ENCODE results near the gene TCF3.

The TCF3 gene

DNA sequence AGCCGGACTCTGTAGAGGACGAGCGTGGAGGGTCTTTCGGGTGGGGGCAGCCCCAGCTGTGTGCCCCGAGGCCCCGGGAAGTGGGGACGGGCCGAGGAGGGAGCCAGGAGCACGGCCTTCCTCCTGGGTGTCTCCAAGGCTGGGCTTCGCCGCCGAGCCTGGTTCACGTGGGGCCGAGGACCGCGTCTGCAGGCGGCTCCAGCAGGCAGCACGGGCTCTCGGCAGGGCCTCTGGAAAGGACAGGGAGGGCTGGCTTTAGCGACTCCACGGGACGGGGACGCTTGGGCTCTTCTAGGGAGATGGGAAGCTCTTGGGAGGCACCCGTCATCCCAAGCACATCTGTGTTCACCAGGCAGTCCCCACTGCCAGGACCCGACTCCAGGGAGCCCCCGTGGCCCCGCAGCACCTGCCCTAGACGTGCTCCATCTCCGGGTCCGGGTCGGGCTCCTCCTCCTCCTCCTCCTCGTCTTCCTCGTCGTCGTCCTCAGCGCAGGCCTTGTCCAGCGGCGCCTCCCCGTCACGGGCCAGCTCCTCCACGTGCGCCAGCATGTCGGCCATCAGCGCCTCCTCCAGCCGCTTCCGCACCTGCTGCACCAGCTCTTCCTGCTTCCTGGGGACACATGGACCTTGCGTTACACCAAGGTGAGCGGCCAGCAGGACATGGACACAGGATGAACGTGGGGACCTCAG is 74.3 kb downstream of the TCF3 start:
- no peaks in the 10 kb centered on the region for H3K4me1 ChIP-seq (ENCODE audit: control insufficient read depth, insufficient read depth, low read length)
- H3K27me3 ChIP-seq (ENCODE audit: control insufficient read depth in 1 of 2, insufficient read depth in 2 of 2, low read length in 2 of 2): no peaks in the 10 kb centered on the region
- H3K9me3 ChIP-seq (ENCODE audit: control insufficient read depth in 2 of 2, low read length in 2 of 2): no peaks in the 10 kb centered on the region
- peaks cover 12 to 34% of the 10 kb centered on the region in 2 donors for H3K36me3 ChIP-seq (ENCODE audit: control insufficient read depth in 2 of 2, insufficient read depth in 2 of 2, low read length in 2 of 2)
- H3K4me3 ChIP-seq (ENCODE audit: low read length in 2 of 2): no peak overlapping the region
- H3K9ac ChIP-seq (ENCODE audit: low read length in 2 of 2): no peak overlapping the region
- no peak overlapping the region for H3K27ac ChIP-seq (ENCODE audit: low read length)

DNA sequence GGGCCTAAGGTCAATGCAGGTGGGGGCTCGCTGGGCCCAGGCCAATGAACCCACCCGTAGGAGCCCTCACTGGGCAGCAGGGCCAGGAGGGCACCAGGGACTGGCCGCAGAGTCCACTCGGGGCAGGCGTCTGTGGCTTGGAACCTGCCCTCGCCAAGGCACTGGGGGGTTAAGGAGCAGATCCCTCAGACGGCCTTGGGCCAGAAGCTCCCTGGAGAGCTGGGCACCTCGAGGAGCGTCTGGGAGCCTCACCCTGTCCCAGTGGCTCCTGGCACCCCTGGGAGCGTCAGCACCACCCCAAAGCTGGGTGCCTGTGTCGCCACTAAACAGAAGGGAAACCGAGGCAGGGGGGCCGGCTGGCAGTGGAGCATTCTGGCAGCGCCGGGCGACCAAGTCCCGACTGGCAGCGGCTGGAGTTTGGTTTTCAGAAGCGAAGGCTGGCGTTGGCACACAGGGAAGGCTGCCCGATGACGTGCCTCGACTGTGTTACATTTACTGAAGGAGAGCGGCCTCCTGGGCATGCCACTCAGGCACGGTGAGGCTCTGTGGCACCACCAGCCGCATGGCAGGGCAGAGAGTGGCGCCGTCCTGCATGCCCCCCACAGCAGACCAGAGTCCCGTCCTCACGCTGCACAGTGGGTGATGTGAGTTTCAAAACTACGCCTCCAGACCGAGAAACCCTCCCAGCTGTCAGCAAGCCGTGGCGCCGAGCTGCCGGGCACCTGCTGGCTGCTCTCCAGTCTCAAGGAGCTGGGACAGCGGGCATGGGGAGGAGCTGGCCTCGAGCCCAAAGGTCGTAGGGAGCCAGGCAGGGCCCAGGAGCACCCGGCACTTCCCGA is 75.1 kb downstream of the TCF3 start:
- H3K4me1 ChIP-seq (ENCODE audit: control insufficient read depth, insufficient read depth, low read length): no peaks in the 10 kb centered on the region
- no peak overlapping the region for H3K9ac ChIP-seq (ENCODE audit: low read length in 2 of 2)
- H3K9me3 ChIP-seq (ENCODE audit: control insufficient read depth in 2 of 2, low read length in 2 of 2): no peaks in the 10 kb centered on the region
- H3K27ac ChIP-seq (ENCODE audit: low read length): no peak overlapping the region
- H3K4me3 ChIP-seq (ENCODE audit: low read length in 2 of 2): no peak overlapping the region
- H3K36me3 ChIP-seq (ENCODE audit: control insufficient read depth in 2 of 2, insufficient read depth in 2 of 2, low read length in 2 of 2): peaks cover 12 to 30% of the 10 kb centered on the region in 2 donors
- H3K27me3 ChIP-seq (ENCODE audit: control insufficient read depth in 1 of 2, insufficient read depth in 2 of 2, low read length in 2 of 2): no peaks in the 10 kb centered on the region

DNA sequence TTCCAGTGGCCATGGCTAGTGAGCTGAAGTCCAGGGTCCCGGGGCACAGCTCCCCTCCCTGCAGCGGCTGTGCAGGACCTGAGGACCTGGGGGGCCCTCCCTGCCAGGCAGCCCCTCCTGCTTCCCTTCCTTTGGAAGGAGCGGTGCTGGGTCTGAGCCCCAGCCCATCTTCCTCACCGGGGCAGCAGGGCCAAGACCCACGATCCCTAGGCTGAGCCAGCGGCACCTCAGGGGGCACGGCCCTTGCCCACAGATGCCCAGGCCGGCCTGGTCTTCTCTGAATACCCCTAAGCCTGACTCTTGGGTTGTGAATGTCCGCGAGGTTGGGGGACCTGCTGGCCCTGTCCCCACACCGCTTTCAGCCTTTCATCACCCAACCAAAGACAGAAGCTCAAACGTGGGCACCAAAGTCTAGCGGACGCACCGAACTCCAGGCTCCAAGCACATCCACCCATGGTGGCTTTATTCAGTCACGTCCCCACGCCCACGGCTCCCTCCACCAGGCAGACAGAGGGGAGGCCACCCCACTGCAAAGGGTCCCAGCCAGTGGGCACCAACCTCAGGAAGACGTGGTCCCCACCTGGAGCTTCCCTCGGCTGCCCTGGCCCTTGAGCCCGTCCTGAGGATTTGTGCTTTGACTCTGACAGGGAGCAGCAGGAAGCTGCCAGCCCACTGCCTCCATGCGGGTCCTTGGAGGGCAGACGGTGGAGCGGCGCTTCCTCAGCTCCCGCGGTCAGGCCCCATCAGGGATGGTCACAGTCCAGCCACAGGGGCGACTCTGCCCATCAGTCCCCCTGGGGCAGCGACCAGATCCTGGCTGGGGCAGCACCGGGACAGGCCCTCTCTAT is 75.9 kb downstream of the TCF3 start:
- Histone ChIP-seq H3K4me3 (ENCODE audit: low read length in 2 of 2) (no peak overlapping the region), H3K27me3 (ENCODE audit: control insufficient read depth in 1 of 2, insufficient read depth in 2 of 2, low read length in 2 of 2) (no peaks in the 10 kb centered on the region), H3K9me3 (ENCODE audit: control insufficient read depth in 2 of 2, low read length in 2 of 2) (no peaks in the 10 kb centered on the region), H3K36me3 (ENCODE audit: control insufficient read depth in 2 of 2, insufficient read depth in 2 of 2, low read length in 2 of 2) (peaks cover 11 to 27% of the 10 kb centered on the region in 2 donors), H3K4me1 (ENCODE audit: control insufficient read depth, insufficient read depth, low read length) (no peaks in the 10 kb centered on the region), H3K9ac (ENCODE audit: low read length in 2 of 2) (no peak overlapping the region), H3K27ac (ENCODE audit: low read length) (no peak overlapping the region)

DNA sequence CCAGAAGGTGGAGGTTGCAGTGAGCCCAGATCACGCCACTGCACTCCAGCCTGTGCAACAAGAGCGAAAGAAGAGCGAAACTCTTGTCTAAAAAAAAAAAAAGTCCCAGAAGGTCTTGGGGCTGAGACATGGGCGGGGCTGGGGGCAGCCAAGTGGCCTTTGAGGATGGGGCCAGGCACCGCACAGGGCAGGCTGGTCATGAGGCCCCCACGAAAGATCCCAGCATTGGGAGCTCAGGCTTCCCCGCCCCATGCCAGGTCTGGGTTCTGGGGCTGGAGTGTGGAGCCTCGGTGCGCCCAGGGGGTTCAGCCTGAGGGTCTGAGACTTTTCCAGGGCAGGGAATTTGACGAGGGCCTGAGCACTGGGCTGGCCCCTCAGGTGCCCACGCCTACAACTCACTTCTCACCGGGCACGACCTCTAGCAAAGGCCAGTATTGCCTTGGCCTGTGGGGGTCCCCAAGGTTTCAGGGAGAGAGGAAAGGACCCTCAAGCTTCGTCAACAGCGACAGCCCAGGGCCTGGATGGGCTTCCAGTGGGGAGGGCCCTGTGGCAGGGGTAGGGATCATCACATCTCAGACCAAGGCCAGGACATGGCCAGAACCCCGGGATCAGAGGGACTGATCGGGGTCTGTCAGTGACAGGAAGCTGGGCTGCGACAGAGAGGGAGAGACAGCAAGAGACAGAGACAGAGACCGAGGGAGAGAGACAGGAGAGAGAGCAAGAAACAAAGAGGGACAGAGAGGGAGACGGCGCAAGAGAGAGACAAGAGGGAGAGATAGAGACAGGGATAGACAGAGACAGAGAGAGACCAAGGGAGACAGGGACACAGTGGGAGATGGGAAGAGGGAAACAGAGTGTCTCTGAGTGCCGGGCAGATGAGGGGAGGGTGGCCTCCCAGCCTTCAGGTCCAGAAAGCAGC is 76.8 kb downstream of the TCF3 start:
- Histone ChIP-seq H3K9ac (ENCODE audit: low read length in 2 of 2) (no peak overlapping the region), H3K27ac (ENCODE audit: low read length) (no peak overlapping the region), H3K9me3 (ENCODE audit: control insufficient read depth in 2 of 2, low read length in 2 of 2) (no peaks in the 10 kb centered on the region), H3K4me3 (ENCODE audit: low read length in 2 of 2) (no peak overlapping the region), H3K4me1 (ENCODE audit: control insufficient read depth, insufficient read depth, low read length) (no peaks in the 10 kb centered on the region), H3K36me3 (ENCODE audit: control insufficient read depth in 2 of 2, insufficient read depth in 2 of 2, low read length in 2 of 2) (peaks cover 4 to 18% of the 10 kb centered on the region in 2 donors), H3K27me3 (ENCODE audit: control insufficient read depth in 1 of 2, insufficient read depth in 2 of 2, low read length in 2 of 2) (no peaks in the 10 kb centered on the region)

DNA sequence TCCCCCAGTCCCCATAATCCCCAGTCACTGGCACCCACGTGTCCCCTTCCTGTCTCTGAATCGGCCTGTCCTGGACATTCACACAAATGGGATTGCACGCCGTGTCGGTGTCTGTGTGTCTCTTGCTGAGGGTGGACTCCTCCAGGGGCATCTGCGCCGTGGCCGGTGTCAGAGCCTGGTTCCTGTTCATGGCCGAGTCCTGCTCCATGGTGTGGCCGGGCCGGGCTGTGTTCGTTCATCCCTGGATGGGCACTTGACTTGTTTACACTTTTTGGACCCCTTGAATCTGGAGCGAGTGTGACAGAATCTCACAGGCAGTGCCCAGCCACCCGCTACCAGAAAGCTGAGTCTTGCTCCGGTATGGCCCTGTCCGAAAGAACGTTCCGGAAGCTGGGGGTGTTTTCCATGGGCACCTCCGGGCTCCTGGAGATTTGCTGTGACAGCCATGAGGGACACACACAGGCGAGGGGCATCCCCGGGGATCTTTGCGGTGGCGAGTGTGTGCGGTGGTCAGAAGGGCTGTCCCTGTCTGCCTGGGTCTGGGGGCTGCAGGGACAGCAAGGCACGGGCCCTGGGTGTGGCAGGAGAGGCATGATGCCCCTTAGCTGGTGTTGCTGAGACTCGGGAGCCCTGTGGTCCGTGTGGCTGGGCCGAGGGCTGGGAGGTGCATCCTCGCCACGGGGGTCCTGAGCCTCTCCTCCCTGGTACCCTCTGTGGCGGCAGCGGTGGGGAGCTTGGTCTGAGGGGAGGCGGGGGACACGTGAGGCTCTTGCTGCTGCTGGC is 77.9 kb downstream of the TCF3 start:
- H3K4me3 ChIP-seq (ENCODE audit: low read length in 2 of 2): no peak overlapping the region
- no peaks in the 10 kb centered on the region for H3K4me1 ChIP-seq (ENCODE audit: control insufficient read depth, insufficient read depth, low read length)
- no peak overlapping the region for H3K27ac ChIP-seq (ENCODE audit: low read length)
- H3K9me3 ChIP-seq (ENCODE audit: control insufficient read depth in 2 of 2, low read length in 2 of 2): no peaks in the 10 kb centered on the region
- peaks cover 0 to 10% of the 10 kb centered on the region in 2 donors for H3K36me3 ChIP-seq (ENCODE audit: control insufficient read depth in 2 of 2, insufficient read depth in 2 of 2, low read length in 2 of 2)
- no peak overlapping the region for H3K9ac ChIP-seq (ENCODE audit: low read length in 2 of 2)
- no peaks in the 10 kb centered on the region for H3K27me3 ChIP-seq (ENCODE audit: control insufficient read depth in 1 of 2, insufficient read depth in 2 of 2, low read length in 2 of 2)

DNA sequence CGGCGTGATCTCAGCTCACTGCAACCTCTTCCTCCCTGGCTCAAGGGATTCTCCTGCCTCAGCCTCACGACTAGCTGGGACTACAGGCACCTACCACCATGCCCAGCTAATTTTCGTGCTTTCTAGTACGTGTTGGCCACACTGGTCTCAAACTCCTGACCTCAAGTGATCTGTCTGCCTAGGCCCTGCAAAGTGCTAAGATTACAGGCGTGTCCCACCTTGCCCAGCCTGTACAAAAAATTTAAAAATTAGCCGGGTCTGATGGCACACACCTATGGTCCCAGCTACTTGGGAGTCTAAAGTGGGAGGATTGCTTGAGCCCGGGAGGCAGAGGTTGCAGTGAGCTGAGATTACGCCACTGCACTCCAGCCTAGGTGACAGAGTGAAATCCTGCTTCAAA is 79.6 kb downstream of the TCF3 start:
- Histone ChIP-seq H3K4me3 (ENCODE audit: low read length in 2 of 2) (no peak overlapping the region), H3K9me3 (ENCODE audit: control insufficient read depth in 2 of 2, low read length in 2 of 2) (no peaks in the 10 kb centered on the region), H3K9ac (ENCODE audit: low read length in 2 of 2) (no peak overlapping the region), H3K27ac (ENCODE audit: low read length) (no peak overlapping the region), H3K36me3 (ENCODE audit: control insufficient read depth in 2 of 2, insufficient read depth in 2 of 2, low read length in 2 of 2) (peaks cover 0 to 5% of the 10 kb centered on the region in 2 donors), H3K27me3 (ENCODE audit: control insufficient read depth in 1 of 2, insufficient read depth in 2 of 2, low read length in 2 of 2) (no peaks in the 10 kb centered on the region), H3K4me1 (ENCODE audit: control insufficient read depth, insufficient read depth, low read length) (peaks cover 5% of the 10 kb centered on the region)

DNA sequence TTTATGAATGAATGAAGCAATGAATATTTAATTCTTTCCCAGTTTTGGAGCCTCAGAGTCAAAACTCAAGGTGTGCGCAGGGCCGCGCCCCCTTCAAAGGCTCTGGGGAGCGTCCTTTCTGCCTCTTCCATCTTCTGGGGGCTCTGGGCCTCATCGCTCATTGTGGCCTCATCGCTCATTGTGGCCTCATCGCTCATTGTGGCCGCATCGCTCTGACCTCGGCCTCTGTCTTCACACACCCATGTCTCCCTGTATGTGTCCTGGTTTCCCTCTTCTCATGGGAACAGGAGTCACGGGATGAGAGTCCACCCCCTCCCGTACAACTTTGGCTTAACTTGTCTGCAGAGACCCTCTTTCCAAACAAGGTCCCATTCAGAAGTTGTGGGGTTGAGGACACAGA is 81.1 kb downstream of the TCF3 start:
- Histone ChIP-seq H3K4me1 (ENCODE audit: control insufficient read depth, insufficient read depth, low read length) (peaks cover 5% of the 10 kb centered on the region), H3K27ac (ENCODE audit: low read length) (no peak overlapping the region), H3K36me3 (ENCODE audit: control insufficient read depth in 2 of 2, insufficient read depth in 2 of 2, low read length in 2 of 2) (no peaks in the 10 kb centered on the region), H3K9ac (ENCODE audit: low read length in 2 of 2) (no peak overlapping the region), H3K4me3 (ENCODE audit: low read length in 2 of 2) (no peak overlapping the region), H3K9me3 (ENCODE audit: control insufficient read depth in 2 of 2, low read length in 2 of 2) (no peaks in the 10 kb centered on the region), H3K27me3 (ENCODE audit: control insufficient read depth in 1 of 2, insufficient read depth in 2 of 2, low read length in 2 of 2) (no peaks in the 10 kb centered on the region)

DNA sequence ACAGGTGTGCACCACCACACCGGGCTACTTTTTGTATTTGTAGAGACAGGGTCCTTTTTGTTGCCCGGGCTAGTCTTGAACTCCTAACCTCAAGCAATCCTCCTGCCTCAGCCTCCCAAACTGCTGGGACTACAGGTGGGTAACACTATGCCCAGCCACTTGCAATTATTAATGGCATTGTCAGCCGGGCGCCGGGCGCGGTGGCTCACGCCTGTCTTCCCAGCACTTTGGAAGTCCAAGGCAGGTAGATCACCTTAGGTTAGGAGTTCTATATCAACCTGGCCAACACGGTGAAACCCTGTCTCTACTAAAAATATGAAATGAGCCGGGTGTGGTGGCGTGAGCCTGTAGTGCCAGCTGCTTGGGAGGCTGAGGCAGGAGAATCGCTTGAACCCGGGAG is 81.6 kb downstream of the TCF3 start:
- no peak overlapping the region for H3K9ac ChIP-seq (ENCODE audit: low read length in 2 of 2)
- no peak overlapping the region for H3K27ac ChIP-seq (ENCODE audit: low read length)
- H3K9me3 ChIP-seq (ENCODE audit: control insufficient read depth in 2 of 2, low read length in 2 of 2): no peaks in the 10 kb centered on the region
- no peak overlapping the region for H3K4me3 ChIP-seq (ENCODE audit: low read length in 2 of 2)
- no peaks in the 10 kb centered on the region for H3K27me3 ChIP-seq (ENCODE audit: control insufficient read depth in 1 of 2, insufficient read depth in 2 of 2, low read length in 2 of 2)
- no peaks in the 10 kb centered on the region for H3K36me3 ChIP-seq (ENCODE audit: control insufficient read depth in 2 of 2, insufficient read depth in 2 of 2, low read length in 2 of 2)
- H3K4me1 ChIP-seq (ENCODE audit: control insufficient read depth, insufficient read depth, low read length): peaks cover 8% of the 10 kb centered on the region

DNA sequence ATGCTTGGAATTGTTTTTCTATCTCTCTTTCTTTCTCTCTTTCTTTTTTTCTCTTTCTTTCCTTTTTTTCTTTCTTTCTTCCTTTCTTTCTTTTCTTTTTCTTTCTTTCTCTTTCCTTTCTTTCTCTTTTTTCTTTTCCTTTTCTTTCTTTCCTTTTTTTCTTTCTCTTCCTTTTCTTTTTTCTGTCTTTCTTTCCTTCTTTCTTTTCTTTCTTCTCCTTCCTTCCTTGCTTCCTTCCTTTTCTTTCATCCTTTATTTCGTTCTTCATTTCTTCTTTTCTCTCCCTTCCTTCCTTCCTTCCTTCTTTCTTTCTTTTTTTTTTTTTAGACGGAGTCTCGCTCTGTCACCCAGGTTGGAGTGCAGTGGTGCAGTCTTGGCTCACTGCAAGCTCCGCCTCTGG is 82.4 kb downstream of the TCF3 start:
- Histone ChIP-seq H3K9ac (ENCODE audit: low read length in 2 of 2) (no peak overlapping the region), H3K27me3 (ENCODE audit: control insufficient read depth in 1 of 2, insufficient read depth in 2 of 2, low read length in 2 of 2) (no peaks in the 10 kb centered on the region), H3K27ac (ENCODE audit: low read length) (no peak overlapping the region), H3K4me3 (ENCODE audit: low read length in 2 of 2) (no peak overlapping the region), H3K9me3 (ENCODE audit: control insufficient read depth in 2 of 2, low read length in 2 of 2) (no peaks in the 10 kb centered on the region), H3K4me1 (ENCODE audit: control insufficient read depth, insufficient read depth, low read length) (peaks cover 8% of the 10 kb centered on the region), H3K36me3 (ENCODE audit: control insufficient read depth in 2 of 2, insufficient read depth in 2 of 2, low read length in 2 of 2) (no peaks in the 10 kb centered on the region)

All from stomach smooth muscle (tissue), 2 donors.